Progenitor cell of endocrine pancreas (in vitro differentiated cells): Measurements from ENCODE around the gene CACHD1. TPM values are rescaled to one million over a fixed set of nuclear protein-coding genes. Genes with fewer than 3 reads are reported as not detected.

ENCODE experiments used
- DNase-seq: peaks from one replicate; pipeline ENCODE4 v3.0.0; 2021; ENCODE audit warnings: low spot score; ENCODE audit not compliant: unreplicated experiment
- H3K27ac Mint-ChIP-seq: 2 replicates; pipeline ENCODE4 v1.8.0; 2021; ENCODE audit warnings: mild to moderate bottlenecking, moderate library complexity, mixed read lengths
- H3K27me3 Mint-ChIP-seq: 2 replicates; pipeline ENCODE4 v1.8.0; 2021; ENCODE audit warnings: mixed read lengths
- H3K36me3 Mint-ChIP-seq: 2 replicates; pipeline ENCODE4 v1.8.0; 2022; ENCODE audit warnings: mixed read lengths; ENCODE audit not compliant: insufficient read depth
- H3K4me1 Mint-ChIP-seq: 2 replicates; pipeline ENCODE4 v1.8.0; 2021; ENCODE audit warnings: low read depth, mixed read lengths
- H3K4me3 Mint-ChIP-seq: 2 replicates; pipeline ENCODE4 v1.8.0; 2021; ENCODE audit warnings: low read depth, mild to moderate bottlenecking, moderate library complexity, mixed read lengths
- H3K9me3 Mint-ChIP-seq: 2 replicates; pipeline ENCODE4 v1.8.0; 2021; ENCODE audit warnings: low read depth, mixed read lengths
- total RNA-seq: library from RNA; stranded (reverse); gene quantifications from 2 replicates; pipeline ENCODE4 v1.2.1, GENCODE V29; 2021
- TF ChIP-seq, protein P1 (sequence below): fragments of 200-600 bp; sonication (generic); IDR thresholded peaks from one replicate; pipeline ENCODE4 v1.5.0; 2021; ENCODE audit warnings: antibody characterized with exemption, mild to moderate bottlenecking; ENCODE audit not compliant: unreplicated experiment

The CACHD1 gene
- total RNA-seq, 1 donor from 2014 or later = 36.0 TPM

DNA sequence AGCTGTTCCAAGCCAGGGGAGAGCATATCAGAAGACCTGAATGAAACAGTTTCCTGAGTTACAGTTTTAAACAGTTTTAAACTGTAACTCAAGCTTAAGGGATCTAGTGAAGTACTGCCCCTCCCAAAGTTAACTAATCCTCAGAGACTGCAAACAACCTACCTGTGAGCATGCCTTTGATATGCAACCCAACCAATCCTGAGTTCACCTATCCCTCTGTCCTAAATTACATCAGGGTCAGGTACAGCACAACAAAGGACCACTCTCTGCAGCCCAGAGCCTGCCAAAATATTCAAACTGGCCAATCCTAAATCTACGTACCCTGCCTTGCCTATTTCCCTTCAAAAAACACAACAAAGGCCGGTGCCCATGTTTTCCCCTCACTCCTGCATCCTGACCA lies 242.1 kb downstream of the CACHD1 start:
- H3K27me3 Mint-ChIP-seq = no peaks in the 10 kb centered on the region
- no peak overlapping the region for H3K4me3 Mint-ChIP-seq
- DNase-seq = no peak
- TF ChIP-seq, protein P1, sequence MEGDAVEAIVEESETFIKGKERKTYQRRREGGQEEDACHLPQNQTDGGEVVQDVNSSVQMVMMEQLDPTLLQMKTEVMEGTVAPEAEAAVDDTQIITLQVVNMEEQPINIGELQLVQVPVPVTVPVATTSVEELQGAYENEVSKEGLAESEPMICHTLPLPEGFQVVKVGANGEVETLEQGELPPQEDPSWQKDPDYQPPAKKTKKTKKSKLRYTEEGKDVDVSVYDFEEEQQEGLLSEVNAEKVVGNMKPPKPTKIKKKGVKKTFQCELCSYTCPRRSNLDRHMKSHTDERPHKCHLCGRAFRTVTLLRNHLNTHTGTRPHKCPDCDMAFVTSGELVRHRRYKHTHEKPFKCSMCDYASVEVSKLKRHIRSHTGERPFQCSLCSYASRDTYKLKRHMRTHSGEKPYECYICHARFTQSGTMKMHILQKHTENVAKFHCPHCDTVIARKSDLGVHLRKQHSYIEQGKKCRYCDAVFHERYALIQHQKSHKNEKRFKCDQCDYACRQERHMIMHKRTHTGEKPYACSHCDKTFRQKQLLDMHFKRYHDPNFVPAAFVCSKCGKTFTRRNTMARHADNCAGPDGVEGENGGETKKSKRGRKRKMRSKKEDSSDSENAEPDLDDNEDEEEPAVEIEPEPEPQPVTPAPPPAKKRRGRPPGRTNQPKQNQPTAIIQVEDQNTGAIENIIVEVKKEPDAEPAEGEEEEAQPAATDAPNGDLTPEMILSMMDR = no peak
- H3K4me1 Mint-ChIP-seq = no peaks in the 10 kb centered on the region
- H3K36me3 Mint-ChIP-seq = no peaks in the 10 kb centered on the region
- no peaks in the 10 kb centered on the region for H3K9me3 Mint-ChIP-seq
- H3K27ac Mint-ChIP-seq = no peak overlapping the region

DNA sequence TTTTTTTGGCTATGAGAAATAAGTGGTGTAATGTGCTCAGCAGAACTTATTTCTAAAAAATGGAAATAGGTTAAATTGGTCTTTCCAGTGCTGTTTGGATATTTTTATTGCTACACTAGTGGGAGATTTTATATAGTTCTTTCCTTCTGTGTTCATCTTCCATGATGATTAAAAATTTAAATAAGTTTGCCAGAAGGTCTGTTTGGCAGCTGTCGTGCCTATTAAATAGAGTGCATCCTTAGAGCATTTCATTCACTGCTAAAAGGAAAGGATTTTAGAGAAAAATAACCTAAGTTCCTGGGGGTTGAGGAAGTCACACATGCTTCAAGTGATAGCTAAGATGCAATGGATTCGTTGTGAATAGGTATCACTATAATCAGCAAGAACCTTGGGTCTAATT lies 245.3 kb downstream of the CACHD1 start:
- DNase-seq = no peak
- Mint-ChIP-seq H3K9me3 (peaks cover 11% of the 10 kb centered on the region), H3K27ac (no peak overlapping the region), H3K4me1 (no peaks in the 10 kb centered on the region), H3K27me3 (no peaks in the 10 kb centered on the region), H3K36me3 (no peaks in the 10 kb centered on the region), H3K4me3 (no peak overlapping the region)
- TF ChIP-seq, protein P1 = no peak

DNA sequence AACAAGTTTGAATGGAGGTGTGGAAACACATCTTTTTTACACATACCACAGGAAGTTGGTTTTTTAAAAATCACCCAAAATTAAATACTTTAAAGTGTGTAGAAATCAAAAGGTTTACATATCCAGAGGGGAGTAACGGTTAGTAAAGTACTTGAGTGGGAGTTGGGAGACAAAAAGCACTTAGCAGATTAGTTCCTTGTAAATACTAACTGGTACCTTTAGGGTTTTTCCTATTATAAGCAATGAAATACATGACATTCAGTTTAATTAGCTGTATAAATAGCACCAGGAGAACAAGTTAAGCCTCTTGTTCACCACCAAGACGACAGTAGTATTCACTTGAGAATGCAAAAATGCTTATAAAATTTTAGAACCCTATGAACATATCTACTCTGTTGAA lies 251.2 kb downstream of the CACHD1 start:
- Mint-ChIP-seq H3K4me1 (no peaks in the 10 kb centered on the region), H3K36me3 (no peaks in the 10 kb centered on the region), H3K27me3 (peaks cover 20% of the 10 kb centered on the region), H3K9me3 (peaks cover 11% of the 10 kb centered on the region), H3K4me3 (no peak overlapping the region), H3K27ac (no peak overlapping the region)
- DNase-seq = no peak
- TF ChIP-seq, protein P1 = no peak

DNA sequence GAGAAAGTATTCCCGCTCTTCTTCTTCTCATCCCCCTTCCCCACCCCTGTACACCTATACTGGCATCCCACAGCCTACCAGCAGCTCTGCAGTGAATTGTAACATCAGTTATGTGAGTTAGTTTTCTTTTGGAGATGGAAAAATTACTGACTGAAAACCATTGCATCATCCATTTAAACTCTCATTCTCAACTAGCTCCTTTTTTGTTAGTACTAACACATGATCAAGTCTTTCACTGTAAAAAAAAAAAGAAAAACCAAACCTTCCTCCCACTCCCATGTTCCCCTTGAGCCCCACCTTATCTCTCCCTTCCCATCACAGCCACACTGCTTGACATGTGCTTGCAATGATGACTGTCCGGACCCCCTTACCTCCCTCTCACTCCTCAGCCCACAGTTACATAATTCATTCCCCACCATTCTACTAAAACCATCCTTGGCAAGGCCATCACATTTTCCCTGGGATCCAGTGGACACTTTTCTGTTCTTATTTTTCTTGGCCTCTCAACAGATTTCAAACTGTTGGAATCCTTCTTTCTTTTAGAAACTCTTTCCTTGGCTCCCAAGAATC lies 251.7 kb downstream of the CACHD1 start:
- Mint-ChIP-seq H3K36me3 (no peaks in the 10 kb centered on the region), H3K9me3 (peaks cover 11% of the 10 kb centered on the region), H3K27ac (no peak overlapping the region), H3K27me3 (peaks cover 20% of the 10 kb centered on the region), H3K4me1 (no peaks in the 10 kb centered on the region), H3K4me3 (no peak overlapping the region)
- TF ChIP-seq, protein P1 = no peak
- DNase-seq = no peak

DNA sequence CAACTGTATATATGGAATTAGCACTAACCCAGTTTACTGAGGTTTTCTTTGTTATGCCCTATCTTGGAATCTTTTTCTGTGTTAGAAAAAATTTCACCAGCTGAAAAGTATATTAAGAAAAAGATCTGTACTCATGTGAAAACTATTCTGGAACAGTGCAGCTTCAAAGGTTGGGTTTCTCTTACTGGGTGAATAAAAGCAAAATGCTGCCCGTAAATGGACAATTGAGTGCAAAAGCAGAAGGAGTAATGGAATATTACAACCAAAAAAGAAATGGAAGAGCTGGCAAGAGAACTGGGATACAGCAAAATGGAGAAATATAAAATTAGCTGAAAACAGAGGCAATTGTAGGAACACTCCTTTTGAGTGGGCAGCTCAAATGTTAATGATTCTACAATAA lies 257.9 kb downstream of the CACHD1 start:
- Mint-ChIP-seq H3K4me3 (no peak overlapping the region), H3K27me3 (peaks cover 12% of the 10 kb centered on the region), H3K4me1 (no peaks in the 10 kb centered on the region), H3K9me3 (no peaks in the 10 kb centered on the region), H3K27ac (no peak overlapping the region), H3K36me3 (no peaks in the 10 kb centered on the region)
- no peak for DNase-seq
- TF ChIP-seq, protein P1 = no peak
